HG03342 (cell line): ENCODE results near the gene ADAM22.

Experiments
- ATAC-seq: cut with Tn5 transposase; IDR thresholded peaks from one replicate; pipeline ENCODE4 v1.9.1; 2021; ENCODE audit warnings: mild to moderate bottlenecking, moderate library complexity; ENCODE audit not compliant: unreplicated experiment

ADAM22 gene

GRCh38 chr7:88104732-88105131, 170.7 kb downstream of the ADAM22 start:
- no peak for ATAC-seq

- ATAC-seq, result no peak
These were observed 171.2 kb downstream of the ADAM22 start for GRCh38 chr7:88105231-88105630.

DNA sequence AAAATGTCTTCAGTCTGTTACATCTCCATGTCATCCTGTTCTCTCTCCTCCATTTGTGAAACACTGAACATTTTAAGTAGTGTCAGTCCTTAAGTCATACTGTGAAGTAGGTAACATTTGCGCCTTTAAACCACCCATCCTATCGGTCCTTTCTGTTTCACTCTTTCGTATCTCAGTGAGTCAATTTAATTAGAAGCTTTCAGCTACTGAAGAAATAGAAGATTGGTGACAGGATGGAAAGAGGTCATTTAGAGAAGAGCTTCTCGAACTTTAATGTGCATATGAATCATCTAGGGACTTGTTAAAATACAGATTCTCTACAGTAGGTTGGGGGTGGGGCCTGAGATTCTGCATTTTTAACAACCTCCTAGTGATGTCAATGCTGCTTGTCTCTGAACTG, 172.4 kb downstream of the ADAM22 start:
- no peak for ATAC-seq

GRCh38 chr7:88109612-88110011, 175.6 kb downstream of the ADAM22 start:
- ATAC-seq, result no peak

DNA sequence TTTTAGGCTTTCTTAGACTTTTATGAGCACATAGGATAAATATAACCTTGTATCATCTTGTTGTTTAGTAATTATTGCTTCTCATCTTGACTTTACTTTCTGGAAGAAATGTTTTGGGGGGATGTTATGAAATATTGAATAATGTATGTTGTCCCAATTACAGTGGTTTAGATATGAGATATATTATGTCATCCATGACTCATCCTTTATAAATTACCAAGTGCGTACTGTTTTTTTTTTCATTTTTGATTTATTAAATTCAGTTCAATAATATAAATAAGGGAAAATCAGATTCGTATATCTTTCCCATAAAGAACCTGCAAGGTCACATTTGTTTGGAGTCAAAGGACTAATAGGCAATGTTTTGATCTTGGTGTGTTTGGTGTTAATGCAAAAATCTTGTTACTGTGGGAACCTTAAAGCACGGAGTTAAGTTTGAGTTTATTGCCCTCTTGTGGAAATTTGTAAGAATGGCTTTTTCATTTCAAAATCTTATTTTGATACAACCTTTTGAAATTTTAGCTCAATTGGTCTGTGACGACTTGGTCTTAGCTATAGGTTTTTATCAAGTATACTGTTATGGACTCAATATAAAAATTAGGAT, 177.2 kb downstream of the ADAM22 start:
- ATAC-seq, result peak; percentile 72

- ATAC-seq, result no peak
These were observed 178.0 kb downstream of the ADAM22 start for GRCh38 chr7:88111954-88112471.

- peak; percentile 43 for ATAC-seq
These were observed 181.3 kb downstream of the ADAM22 start for GRCh38 chr7:88115258-88115796.

DNA sequence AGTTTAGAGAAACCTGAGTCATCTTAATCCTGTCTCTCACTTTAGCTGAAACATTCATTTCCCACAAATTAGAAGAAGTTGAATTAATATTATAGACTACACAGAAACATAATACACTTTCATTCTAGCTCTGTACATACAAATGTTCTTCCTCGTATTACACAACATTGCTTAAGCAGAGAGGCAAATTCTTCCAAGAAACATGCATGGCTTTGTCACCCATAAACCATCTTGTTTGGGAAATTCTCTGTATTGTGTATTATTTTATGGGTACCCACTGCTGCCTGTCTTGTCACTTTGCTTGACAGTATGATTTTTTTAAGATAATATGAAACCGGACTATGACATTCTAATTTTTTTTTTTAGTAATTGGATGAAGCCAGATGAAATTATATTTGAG, 181.8 kb downstream of the ADAM22 start:
- peak; percentile 4 for ATAC-seq

DNA sequence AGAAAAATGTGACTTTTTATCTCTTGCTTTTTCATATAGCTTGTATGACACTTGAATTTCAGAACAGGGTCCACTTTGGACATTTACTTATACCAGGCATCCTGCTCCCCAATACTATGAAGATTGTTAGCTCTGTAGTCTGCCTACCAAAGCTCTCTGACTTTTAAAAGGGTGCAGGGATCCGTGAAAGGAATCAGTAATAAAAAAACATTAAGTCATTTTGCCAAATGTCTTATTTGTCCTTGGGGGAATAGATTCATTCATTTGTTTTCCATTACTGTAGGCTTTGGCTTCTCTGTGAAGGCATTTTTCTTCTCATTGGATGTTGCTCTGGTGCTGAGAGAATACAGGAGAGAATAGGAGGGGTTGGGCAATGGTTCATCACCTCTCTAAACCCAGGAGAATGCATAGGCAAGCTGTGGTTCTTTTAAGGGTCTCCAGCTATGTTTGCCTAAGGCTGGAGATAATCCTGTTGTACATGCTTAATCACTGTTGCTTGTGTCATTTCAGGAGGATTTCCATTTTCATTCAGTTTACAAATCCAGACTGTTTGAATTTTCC, 182.3 kb downstream of the ADAM22 start:
- no peak for ATAC-seq

GRCh38 chr7:88117325-88117724, 183.3 kb downstream of the ADAM22 start:
- no peak for ATAC-seq

- no peak for ATAC-seq
These were observed 187.3 kb downstream of the ADAM22 start for GRCh38 chr7:88121335-88121734.

- no peak for ATAC-seq
These were observed 193.7 kb downstream of the ADAM22 start for GRCh38 chr7:88127637-88128290.

DNA sequence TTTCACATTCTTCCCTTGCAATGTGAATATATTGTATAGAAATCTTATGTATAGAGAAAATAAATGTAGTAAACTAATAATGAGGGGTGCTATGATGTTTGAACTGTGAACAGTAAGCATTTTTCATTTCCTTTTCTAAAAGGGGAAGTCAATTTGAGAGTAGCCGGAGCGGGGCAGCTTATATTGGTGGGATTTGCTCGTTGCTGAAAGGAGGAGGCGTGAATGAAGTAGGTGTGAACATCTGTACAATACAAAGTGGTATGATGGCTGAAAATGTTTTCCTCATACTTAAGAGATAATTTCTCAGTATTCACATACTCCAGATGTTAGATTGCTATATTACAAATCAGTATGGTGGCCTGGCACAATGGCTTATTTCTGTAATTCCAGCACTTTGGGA, 198.7 kb downstream of the ADAM22 start:
- ATAC-seq, result peak; percentile 81

GRCh38 chr7:88140947-88141346, 206.9 kb downstream of the ADAM22 start:
- no peak for ATAC-seq

DNA sequence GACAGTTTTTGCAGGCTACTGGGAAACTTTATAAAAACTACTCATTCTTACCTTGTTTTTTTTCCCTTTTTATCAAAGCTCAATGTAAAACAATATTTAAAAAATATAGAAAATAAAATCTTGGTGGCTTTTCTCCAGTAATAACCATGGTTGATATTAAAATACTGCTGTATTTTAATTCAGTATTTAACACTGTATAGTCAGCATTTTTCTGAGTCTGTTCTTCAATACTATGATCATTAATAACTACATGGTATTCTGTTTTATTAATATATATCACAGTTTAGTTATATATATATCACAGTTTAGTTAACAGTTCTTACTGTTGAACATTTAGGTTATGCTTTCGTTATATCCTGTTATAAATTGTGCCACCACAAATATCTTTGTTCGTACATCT, 207.4 kb downstream of the ADAM22 start:
- no peak for ATAC-seq

- no peak for ATAC-seq
These were observed 207.9 kb downstream of the ADAM22 start for GRCh38 chr7:88141953-88142352.

DNA sequence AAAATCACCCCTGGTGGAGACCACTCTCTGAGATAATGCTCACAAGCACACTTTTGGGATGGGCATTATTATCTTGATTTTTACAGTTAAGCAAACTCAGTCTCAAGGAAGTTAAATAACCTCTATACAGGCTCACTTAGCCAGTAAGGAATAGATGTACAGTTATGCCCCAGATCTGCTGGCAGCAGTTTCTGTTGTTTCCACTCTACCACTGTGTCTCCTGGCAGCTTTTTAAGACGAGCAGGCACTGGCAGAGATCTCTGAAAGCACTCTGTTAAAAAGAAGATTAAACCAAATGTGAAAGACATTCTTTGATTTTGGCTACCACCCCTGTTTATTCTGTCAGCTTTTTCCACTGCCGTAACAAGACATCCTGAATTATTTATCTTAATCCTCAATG, 212.6 kb downstream of the ADAM22 start:
- no peak for ATAC-seq

GRCh38 chr7:88147341-88147740, 213.3 kb downstream of the ADAM22 start:
- ATAC-seq, result no peak

DNA sequence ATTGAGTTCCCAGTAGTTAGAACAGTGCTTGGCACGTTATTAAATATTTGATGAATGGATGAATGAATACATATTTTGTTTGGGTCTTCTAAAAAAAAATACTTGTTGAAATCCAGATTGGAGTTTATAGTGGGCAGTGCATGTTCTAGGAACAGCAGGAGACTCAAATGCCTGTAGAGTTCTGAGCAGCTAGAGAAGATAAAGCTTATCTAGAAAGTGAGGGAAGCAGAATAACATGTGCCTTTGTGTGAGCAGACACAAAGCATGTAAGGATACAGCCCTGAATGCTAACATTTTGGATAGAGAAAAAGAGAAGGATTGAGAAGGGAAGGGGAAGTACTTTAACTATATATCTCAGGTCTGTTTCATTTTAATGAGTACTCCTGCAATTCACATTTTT, 213.9 kb downstream of the ADAM22 start:
- no peak for ATAC-seq

GRCh38 chr7:88150033-88150432, 216.0 kb downstream of the ADAM22 start:
- ATAC-seq, result no peak

DNA sequence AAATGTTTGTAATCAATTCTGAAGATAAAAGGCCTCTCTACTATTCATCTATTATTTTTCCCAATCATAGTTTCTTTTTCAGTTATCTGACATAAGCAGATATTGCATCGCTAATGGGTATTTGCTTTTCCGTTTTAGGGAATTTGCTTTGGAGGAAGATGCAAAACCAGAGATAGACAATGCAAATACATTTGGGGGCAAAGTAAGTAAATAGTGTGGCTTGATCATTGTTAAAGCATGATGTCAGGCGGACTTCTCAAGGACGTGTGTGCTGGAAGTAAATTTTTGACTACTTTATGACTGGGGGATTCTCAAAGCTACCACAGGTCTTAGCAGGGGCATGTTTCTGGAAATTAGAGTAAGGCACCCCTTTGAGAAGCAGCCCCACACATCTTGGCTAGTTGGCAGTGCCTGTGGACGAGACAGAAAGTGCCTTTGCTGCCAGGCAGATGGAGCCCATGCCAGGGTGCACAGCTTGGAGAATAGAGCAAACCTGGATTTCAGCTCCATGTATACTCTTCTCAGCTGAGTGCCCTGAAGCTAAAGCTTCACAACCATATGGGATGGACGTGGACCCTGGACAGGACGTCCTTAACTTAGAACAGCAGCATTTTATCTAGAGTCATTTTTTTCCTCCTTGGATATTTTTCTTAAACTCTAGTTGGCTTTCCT, 217.2 kb downstream of the ADAM22 start:
- ATAC-seq, result no peak

- ATAC-seq, result no peak
These were observed 219.3 kb downstream of the ADAM22 start for GRCh38 chr7:88153378-88153777.
